Endothelial cell of umbilical vein (primary cell): ENCODE data around the gene SRPK2. TPM values are rescaled to one million over a fixed set of nuclear protein-coding genes. Genes with fewer than 3 reads are reported as not detected.
"Not testable (repeated sequence)": the region's sequence is repeated elsewhere in the genome, so short reads cannot be mapped to it uniquely, and the experiment has no call there.

Experiments
- BruUV-seq: library from RNA; stranded (reverse); fragments of 400-500 nt; replicated peaks from 2 replicates; lab custom pipeline; 2021; lab: Mats Ljungman, UMichigan
- CTCF ChIA-PET: fragments of 300-600, 350-600 bp; sonication (Branson Sonifier 250); formaldehyde crosslinking; loops from one replicate; lab custom pipeline; 2021; ENCODE audit warnings: antibody characterized with exemption, inconsistent platforms; lab: Charles Lee
- POLR2A ChIA-PET: fragments of 300-600, 350-600 bp; sonication (Branson Sonifier 250); formaldehyde crosslinking; loops from one replicate; lab custom pipeline; 2021; ENCODE audit warnings: antibody characterized with exemption, inconsistent platforms; lab: Charles Lee
- DNase-seq: peaks from one replicate; pipeline ENCODE4 v3.0.0-alpha.2; 2011; ENCODE audit warnings: low read depth, low spot score
- FAIRE-seq: peaks from 2 replicates; lab custom pipeline; 2011; peaks lifted over from hg19 to GRCh38; lab: Jason Lieb, UNC
- H2AFZ ChIP-seq: 2 replicates; pipeline ENCODE4 v1.6.0; 2012; ENCODE audit warnings: low read depth, low read length, control low read depth, inconsistent platforms
- H3K27ac ChIP-seq: 2 replicates; pipeline ENCODE4 v1.5.1; 2011; ENCODE audit warnings: low read depth, mild to moderate bottlenecking, control low read depth, low read length, moderate library complexity; ENCODE audit not compliant: insufficient read depth
- H3K27me3 ChIP-seq, 2 experiments: 2 replicates each; pipeline versions ENCODE4 v1.6.0 to v1.6.1; 2011; ENCODE audit warnings: low read length in 2 of 2, mixed read lengths in 1 of 2; ENCODE audit not compliant: control insufficient read depth in 2 of 2, insufficient read depth in 2 of 2
- H3K36me3 ChIP-seq, 2 experiments: 2 replicates in 1 of 2; 3 replicates in 1 of 2; pipeline ENCODE4 v1.5.1; 2011; ENCODE audit warnings: low read length in 2 of 2, mild to moderate bottlenecking in 1 of 2, moderate library complexity in 1 of 2; ENCODE audit not compliant: control insufficient read depth in 2 of 2, insufficient read depth in 2 of 2; ENCODE audit errors: extremely low read depth in 1 of 2
- H3K4me1 ChIP-seq: 3 replicates; pipeline ENCODE4 v1.5.1; 2011; ENCODE audit warnings: mild to moderate bottlenecking, low read length; ENCODE audit not compliant: control insufficient read depth, insufficient read depth; ENCODE audit errors: extremely low read depth
- H3K4me2 ChIP-seq: 2 replicates; pipeline ENCODE4 v1.6.1; 2011; ENCODE audit warnings: low read length, control low read depth, mixed read lengths; ENCODE audit not compliant: insufficient read depth
- H3K4me3 ChIP-seq, 3 experiments: fragments of 200-600 bp in 1 of 3; sonication (generic), shearing (Covaris generic) in 1 of 3; replicated peaks in 1 of 3; 2 replicates each; pipeline ENCODE4 v1.5.1; 2011 to 2016; ENCODE audit warnings: control low read depth in 3 of 3, low read length in 3 of 3, mild to moderate bottlenecking in 2 of 3, inconsistent platforms in 1 of 3, low read depth in 1 of 3, moderate library complexity in 1 of 3; ENCODE audit not compliant: insufficient read depth in 1 of 3
- H3K79me2 ChIP-seq: 2 replicates; pipeline ENCODE4 v1.6.0; 2012; ENCODE audit warnings: low read length, inconsistent platforms; ENCODE audit not compliant: control insufficient read depth, insufficient read depth
- H3K9ac ChIP-seq: replicated peaks from 2 replicates; pipeline ENCODE3; 2011; ENCODE audit warnings: low read length, control low read depth; ENCODE audit not compliant: insufficient read depth; ENCODE audit errors: extremely low read depth
- H3K9me1 ChIP-seq: replicated peaks from 3 replicates; pipeline ENCODE4 v1.6.0; 2011; ENCODE audit warnings: mild to moderate bottlenecking, low read length; ENCODE audit not compliant: control insufficient read depth, insufficient read depth; ENCODE audit errors: extremely low read depth
- H3K9me3 ChIP-seq: replicated peaks from 2 replicates; pipeline ENCODE4 v1.5.1; 2012; ENCODE audit warnings: low read length, inconsistent platforms; ENCODE audit not compliant: control insufficient read depth, insufficient read depth
- H4K20me1 ChIP-seq: replicated peaks from 2 replicates; pipeline ENCODE3; 2011; ENCODE audit warnings: mild to moderate bottlenecking, low read length; ENCODE audit not compliant: control insufficient read depth, insufficient read depth; ENCODE audit errors: extremely low read depth
- EZH2 ChIP-seq: IDR thresholded peaks from 2 replicates; pipeline ENCODE4 v1.6.1; 2012; ENCODE audit warnings: borderline replicate concordance, low read depth, mild to moderate bottlenecking, moderate library complexity, low read length, inconsistent platforms; ENCODE audit not compliant: severe bottlenecking
- FOS ChIP-seq: IDR thresholded peaks from 2 replicates; pipeline ENCODE4 v1.6.1; 2011; ENCODE audit warnings: mild to moderate bottlenecking, low read length, moderate library complexity, borderline replicate concordance; ENCODE audit not compliant: insufficient read depth
- GATA2 ChIP-seq: IDR thresholded peaks from 2 replicates; pipeline ENCODE4 v1.7.0; 2011; ENCODE audit warnings: low read depth, mild to moderate bottlenecking, moderate library complexity, mixed read lengths, low read length; ENCODE audit not compliant: insufficient read length, insufficient read depth
- JUN ChIP-seq: IDR thresholded peaks from 2 replicates; pipeline ENCODE4 v1.6.1; 2011; ENCODE audit warnings: borderline replicate concordance, low read depth; ENCODE audit not compliant: insufficient read length, insufficient read depth
- MYC ChIP-seq: IDR thresholded peaks from one replicate; pipeline ENCODE4 v1.6.1; 2011; ENCODE audit warnings: mild to moderate bottlenecking, low read depth, low read length
- POLR2A ChIP-seq: IDR thresholded peaks from 2 replicates; pipeline ENCODE4 v1.6.1; 2012; ENCODE audit warnings: low read depth, mild to moderate bottlenecking, control low read depth, low read length
- POLR2AphosphoS5 ChIP-seq: IDR thresholded peaks from 2 replicates; pipeline ENCODE4 v1.6.1; 2012; ENCODE audit warnings: low read depth, mild to moderate bottlenecking, control low read depth, low read length, moderate library complexity; ENCODE audit not compliant: insufficient read depth
- dilution Hi-C: fragments of 300-500 bp; cut with MboI; formaldehyde crosslinking; loops from one replicate; pipeline ENCODE4 v1.15.0; 2019; ENCODE audit warnings: low sequenced_read_pairs; ENCODE audit not compliant: extremely low pct_ligation_motif_present
- intact Hi-C: fragments of 100-400 bp; cut with micrococcal nuclease; formaldehyde crosslinking; loops from one replicate; pipeline ENCODE4 v1.10.0; 2022
- polyA plus RNA-seq, 4 experiments: library from polyadenylated mRNA; depleted of rRNA in 3 of 4; stranded (reverse) in 3 of 4; unstranded in 1 of 4; fragments of >200 nt; gene quantifications; 2 replicates each; pipeline versions ENCODE4 v1.2.1 to v1.2.3, GENCODE V29; 2011 to 2012; ENCODE audit warnings: missing spikeins in 1 of 4
- total RNA-seq: library from RNA; stranded (reverse); gene quantifications from 2 replicates; pipeline ENCODE4 v1.2.3, GENCODE V29; 2021
- TF ChIP-seq, protein P1 (sequence below): IDR thresholded peaks from 2 replicates; pipeline ENCODE4 v1.6.1; 2011; ENCODE audit not compliant: insufficient read depth, insufficient read length
- TF ChIP-seq, protein P2 (sequence below), 2 donors: IDR thresholded peaks; 1 replicate in 1 of 2; 2 replicates in 1 of 2; pipeline ENCODE4 v1.5.1; 2011; ENCODE audit warnings: low read length in 2 of 2, mild to moderate bottlenecking in 2 of 2, moderate library complexity in 2 of 2, control low read depth in 1 of 2, inconsistent platforms in 1 of 2, low read depth in 1 of 2; ENCODE audit not compliant: insufficient read depth in 1 of 2; ENCODE audit errors: extremely low read depth in 1 of 2

Gene SRPK2
- total and polyA plus RNA-seq, 2 donors (not counting 3 experiments of a cell fraction or from before 2014, with no cell fraction given), result 13.4 to 55.2 TPM

- CTCF ChIA-PET, result interaction anchor here (1.5 to 2.1 kb wide), 3 partner anchors 8 to 302 kb away, joined by 3 to 15 read pairs (median 10); no protein-coding TSS in a partner anchor
- H3K79me2 ChIP-seq, result no peaks in the 10 kb centered on the region
- FAIRE-seq (no peak), DNase-seq (no peak)
- H3K4me3 ChIP-seq, result no peak overlapping the region
- peaks cover 9% of the 10 kb centered on the region for H3K4me1 ChIP-seq
- no peaks in the 10 kb centered on the region for H3K9me3 ChIP-seq
- dilution Hi-C loops (no loop called here), intact Hi-C loops (loop anchor here (2.0 kb wide), 1 partner anchor 37 kb away; no protein-coding TSS in a partner anchor)
- H4K20me1 ChIP-seq, result no peaks in the 10 kb centered on the region
- no peak overlapping the region for H3K27ac ChIP-seq
- POLR2A ChIA-PET, result no interaction called here
- H2AFZ ChIP-seq, result no peak overlapping the region
- no peaks in the 10 kb centered on the region for H3K36me3 ChIP-seq
- TF ChIP-seq, protein P1, sequence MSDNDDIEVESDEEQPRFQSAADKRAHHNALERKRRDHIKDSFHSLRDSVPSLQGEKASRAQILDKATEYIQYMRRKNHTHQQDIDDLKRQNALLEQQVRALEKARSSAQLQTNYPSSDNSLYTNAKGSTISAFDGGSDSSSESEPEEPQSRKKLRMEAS, result no peak
- TF ChIP-seq POLR2A (no peak), EZH2 (no peak), FOS (no peak), JUN (no peak), MYC (no peak), GATA2 (no peak), POLR2AphosphoS5 (no peak)
- TF ChIP-seq, protein P2, sequence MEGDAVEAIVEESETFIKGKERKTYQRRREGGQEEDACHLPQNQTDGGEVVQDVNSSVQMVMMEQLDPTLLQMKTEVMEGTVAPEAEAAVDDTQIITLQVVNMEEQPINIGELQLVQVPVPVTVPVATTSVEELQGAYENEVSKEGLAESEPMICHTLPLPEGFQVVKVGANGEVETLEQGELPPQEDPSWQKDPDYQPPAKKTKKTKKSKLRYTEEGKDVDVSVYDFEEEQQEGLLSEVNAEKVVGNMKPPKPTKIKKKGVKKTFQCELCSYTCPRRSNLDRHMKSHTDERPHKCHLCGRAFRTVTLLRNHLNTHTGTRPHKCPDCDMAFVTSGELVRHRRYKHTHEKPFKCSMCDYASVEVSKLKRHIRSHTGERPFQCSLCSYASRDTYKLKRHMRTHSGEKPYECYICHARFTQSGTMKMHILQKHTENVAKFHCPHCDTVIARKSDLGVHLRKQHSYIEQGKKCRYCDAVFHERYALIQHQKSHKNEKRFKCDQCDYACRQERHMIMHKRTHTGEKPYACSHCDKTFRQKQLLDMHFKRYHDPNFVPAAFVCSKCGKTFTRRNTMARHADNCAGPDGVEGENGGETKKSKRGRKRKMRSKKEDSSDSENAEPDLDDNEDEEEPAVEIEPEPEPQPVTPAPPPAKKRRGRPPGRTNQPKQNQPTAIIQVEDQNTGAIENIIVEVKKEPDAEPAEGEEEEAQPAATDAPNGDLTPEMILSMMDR (IDR thresholded peaks at IDR 0.05; ENCODE audit: extremely low read depth in 1 of 2, insufficient read depth in 1 of 2, low read depth in 1 of 2, low read length in 2 of 2), result no peak
- no peaks in the 10 kb centered on the region for H3K9me1 ChIP-seq
- no peak overlapping the region for H3K4me2 ChIP-seq
- no peaks in the 10 kb centered on the region for H3K27me3 ChIP-seq
- no peak overlapping the region for H3K9ac ChIP-seq
- no TSS peak for BruUV-seq
Observed at GRCh38 chr7:105438254-105438653, 49.5 kb upstream of the SRPK2 start.

DNA sequence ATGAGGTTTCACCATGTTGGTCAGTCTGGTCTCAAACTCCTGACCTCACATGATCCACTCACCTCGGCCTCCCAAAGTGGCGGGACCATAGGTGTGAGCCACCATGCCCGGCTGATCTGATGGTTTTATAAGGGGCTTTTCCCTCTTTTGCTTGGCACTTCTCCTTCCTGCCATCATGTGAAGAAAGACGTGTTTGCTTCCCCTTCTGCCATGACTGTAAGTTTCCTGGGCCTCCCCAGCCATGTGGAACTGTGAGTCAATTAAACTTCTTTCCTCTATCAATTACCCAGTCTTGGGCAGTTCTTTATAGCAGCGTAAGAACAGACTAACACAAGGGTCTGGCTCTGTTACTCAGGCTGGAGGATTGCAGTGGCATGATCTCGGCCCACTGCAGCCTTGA lies 48.6 kb upstream of the SRPK2 start:
- H3K27me3 ChIP-seq, H3K4me1 ChIP-seq, DNase-seq, BruUV-seq, H3K9ac ChIP-seq, H4K20me1 ChIP-seq, H3K9me1 ChIP-seq, H3K9me3 ChIP-seq, H3K4me2 ChIP-seq, FAIRE-seq, CTCF ChIA-PET, H3K79me2 ChIP-seq, POLR2A ChIA-PET, H3K36me3 ChIP-seq, H3K27ac ChIP-seq, dilution Hi-C loops, H2AFZ ChIP-seq, intact Hi-C loops, H3K4me3 ChIP-seq: not testable (repeated sequence)
